Activated naive CD4-positive, alpha-beta T cell treated with anti-CD3 and anti-CD28 coated beads, Interleukin-2, amount 50 U/mL, for 72 hours (primary cell): ENCODE measurements around the gene STX1A. TPM values are rescaled to one million over a fixed set of nuclear protein-coding genes. Genes with fewer than 3 reads are reported as not detected.

Source experiments
- ATAC-seq, 2 donors: fragments of 150-1000 bp; cut with Tn5 transposase; 2 replicates each; pipeline ENCODE4 v1.10.0; 2021; ENCODE audit warnings: mild to moderate bottlenecking in 2 of 2, moderate library complexity in 2 of 2
- DNase-seq, 2 donors: peaks; one replicate each; pipeline ENCODE4 v3.0.0; 2021 to 2022; ENCODE audit warnings: low spot score in 2 of 2
- H3K27ac Mint-ChIP-seq, 2 donors: one replicate each; pipeline ENCODE4 v1.8.0; 2022; ENCODE audit warnings: mild to moderate bottlenecking in 2 of 2, mixed read lengths in 2 of 2
- H3K36me3 Mint-ChIP-seq, 2 donors: one replicate each; pipeline ENCODE4 v1.8.0; 2022; ENCODE audit warnings: mixed read lengths in 2 of 2
- H3K9me3 Mint-ChIP-seq, 2 donors: one replicate each; pipeline ENCODE4 v1.8.0; 2022; ENCODE audit warnings: mixed read lengths in 2 of 2
- total RNA-seq, 2 donors: library from RNA; stranded (reverse); gene quantifications; one replicate each; pipeline ENCODE4 v1.2.3, GENCODE V29; 2022

Gene STX1A
- 10 to 100 TPM in 1 of 2 donors, 1 to 10 TPM in 1; 8.8 to 14.0 TPM for total RNA-seq

GRCh38 chr7:73718905-73719805 is at the start of gene STX1A:
TSS of gene STX1A (minus strand) at chr7:73719669. CDS start at chr7:73719631, 38 bp downstream.
- Mint-ChIP-seq H3K27ac (peak within 1 kb of the TSS; percentile 50 to 65), H3K9me3 (no peaks in the 10 kb centered on the region), H3K36me3 (no peaks in the 10 kb centered on the region)
- ATAC-seq (peak; percentile 50 to 74), DNase-seq (peak; percentile 75 to 76)

- DNase-seq, result no peak
- ATAC-seq, result no peak
- Mint-ChIP-seq H3K27ac (no peak overlapping the region), H3K9me3 (peaks cover 0 to 4% of the 10 kb centered on the region in 2 donors), H3K36me3 (no peaks in the 10 kb centered on the region)
Measured at GRCh38 chr7:73768641-73769480, 49.4 kb upstream of the STX1A start.

GRCh38 chr7:73766556-73767229 is 47.2 kb upstream of the STX1A start:
- Mint-ChIP-seq H3K36me3 (no peaks in the 10 kb centered on the region), H3K9me3 (peaks cover 0 to 4% of the 10 kb centered on the region in 2 donors), H3K27ac (no peak overlapping the region)
- ATAC-seq (peak in 1 of 2 donors; percentile 49), DNase-seq (no peak)

- ATAC-seq (no peak), DNase-seq (no peak)
- no peak overlapping the region for H3K27ac Mint-ChIP-seq
- H3K9me3 Mint-ChIP-seq, result peaks cover 0 to 1% of the 10 kb centered on the region in 2 donors
- H3K36me3 Mint-ChIP-seq, result no peaks in the 10 kb centered on the region
Measured at GRCh38 chr7:73762659-73762999, 43.2 kb upstream of the STX1A start.

GRCh38 chr7:73761854-73762658 is 42.6 kb upstream of the STX1A start:
- DNase-seq, result no peak
- no peak overlapping the region for H3K27ac Mint-ChIP-seq
- ATAC-seq, result no peak
- H3K9me3 Mint-ChIP-seq, result no peaks in the 10 kb centered on the region
- no peaks in the 10 kb centered on the region for H3K36me3 Mint-ChIP-seq

- no peaks in the 10 kb centered on the region for H3K36me3 Mint-ChIP-seq
- no peak overlapping the region for H3K27ac Mint-ChIP-seq
- DNase-seq (no peak), ATAC-seq (no peak)
- H3K9me3 Mint-ChIP-seq, result no peaks in the 10 kb centered on the region
Measured at GRCh38 chr7:73758581-73759138, 39.2 kb upstream of the STX1A start.

GRCh38 chr7:73749931-73750776 is 30.7 kb upstream of the STX1A start:
- H3K27ac Mint-ChIP-seq, result no peak overlapping the region
- no peak for DNase-seq
- H3K9me3 Mint-ChIP-seq, result no peaks in the 10 kb centered on the region
- no peaks in the 10 kb centered on the region for H3K36me3 Mint-ChIP-seq
- no peak for ATAC-seq

GRCh38 chr7:73746378-73746777 is 26.9 kb upstream of the STX1A start:
- no peak for ATAC-seq
- Mint-ChIP-seq H3K9me3 (no peaks in the 10 kb centered on the region), H3K27ac (no peak overlapping the region), H3K36me3 (no peaks in the 10 kb centered on the region)
- no peak for DNase-seq

GRCh38 chr7:73742753-73743641 is 23.5 kb upstream of the STX1A start:
- Mint-ChIP-seq H3K36me3 (peaks cover 0 to 3% of the 10 kb centered on the region in 2 donors), H3K9me3 (no peaks in the 10 kb centered on the region), H3K27ac (no peak overlapping the region)
- DNase-seq, result no peak
- no peak for ATAC-seq

GRCh38 chr7:73742338-73742752 is 22.9 kb upstream of the STX1A start:
- no peak for DNase-seq
- H3K9me3 Mint-ChIP-seq, result no peaks in the 10 kb centered on the region
- H3K27ac Mint-ChIP-seq, result no peak overlapping the region
- peaks cover 0 to 7% of the 10 kb centered on the region in 2 donors for H3K36me3 Mint-ChIP-seq
- no peak for ATAC-seq

- Mint-ChIP-seq H3K36me3 (peaks cover 0 to 7% of the 10 kb centered on the region in 2 donors), H3K27ac (no peak overlapping the region), H3K9me3 (no peaks in the 10 kb centered on the region)
- ATAC-seq, result no peak
- no peak for DNase-seq
Measured at GRCh38 chr7:73741600-73741999, 22.1 kb upstream of the STX1A start.

- peaks cover 0 to 7% of the 10 kb centered on the region in 2 donors for H3K36me3 Mint-ChIP-seq
- no peaks in the 10 kb centered on the region for H3K9me3 Mint-ChIP-seq
- no peak overlapping the region for H3K27ac Mint-ChIP-seq
- DNase-seq, result no peak
- ATAC-seq, result no peak
Measured at GRCh38 chr7:73740771-73741170, 21.3 kb upstream of the STX1A start.

GRCh38 chr7:73740212-73740611 is 20.7 kb upstream of the STX1A start:
- Mint-ChIP-seq H3K36me3 (peaks cover 0 to 7% of the 10 kb centered on the region in 2 donors), H3K27ac (no peak overlapping the region), H3K9me3 (no peaks in the 10 kb centered on the region)
- ATAC-seq, result no peak
- DNase-seq, result no peak

- Mint-ChIP-seq H3K9me3 (no peaks in the 10 kb centered on the region), H3K36me3 (peaks cover 0 to 7% of the 10 kb centered on the region in 2 donors), H3K27ac (peak overlapping the region; percentile 88 to 93)
- ATAC-seq, result no peak
- no peak for DNase-seq
Measured at GRCh38 chr7:73739387-73739767, 19.9 kb upstream of the STX1A start.
